GM23338 (cell line): ENCODE data around the gene PLAGL1. TPM values are rescaled to one million over a fixed set of nuclear protein-coding genes. Genes with fewer than 3 reads are reported as not detected.

Source experiments
- ATAC-seq: fragments of 200-7000 bp; cut with Tn5 transposase; 3 replicates; pipeline ENCODE4 v1.9.1; 2020
- DNase-seq: peaks from one replicate; pipeline ENCODE4 v3.0.0-alpha.2; 2015; ENCODE audit warnings: low spot score
- H2AFZ ChIP-seq: fragments of 200-600 bp; sonication (generic); 2 replicates; pipeline ENCODE4 v1.8.0; 2016; ENCODE audit warnings: antibody characterized with exemption, mild to moderate bottlenecking, moderate library complexity
- H3F3A ChIP-seq: fragments of 200-600 bp; sonication (generic); replicated peaks from 2 replicates; pipeline ENCODE4 v1.8.0; 2017; ENCODE audit warnings: antibody characterized with exemption, mixed run types, low read depth
- H3K27ac ChIP-seq: fragments of 200-600 bp; sonication (generic); 2 replicates; pipeline ENCODE4 v1.6.1; 2016; ENCODE audit warnings: low read depth
- H3K27me3 ChIP-seq: fragments of 200-600 bp; sonication (generic); 2 replicates; pipeline ENCODE4 v1.8.0; 2016; ENCODE audit warnings: mild to moderate bottlenecking, mixed run types, moderate library complexity; ENCODE audit not compliant: insufficient read depth
- H3K36me3 ChIP-seq: fragments of 200-600 bp; sonication (generic); 2 replicates; pipeline ENCODE4 v1.8.0; 2016; ENCODE audit warnings: mild to moderate bottlenecking; ENCODE audit not compliant: insufficient read depth
- H3K4me1 ChIP-seq: fragments of 200-600 bp; sonication (generic); 2 replicates; pipeline ENCODE4 v1.8.0; 2016; ENCODE audit warnings: mild to moderate bottlenecking, moderate library complexity; ENCODE audit not compliant: insufficient read depth
- H3K4me2 ChIP-seq: fragments of 200-600 bp; sonication (generic); 2 replicates; pipeline ENCODE4 v1.7.1; 2017; ENCODE audit warnings: mixed run types
- H3K4me3 ChIP-seq: fragments of 200-600 bp; sonication (generic); 2 replicates; pipeline ENCODE4 v1.6.1; 2016; ENCODE audit warnings: mixed run types
- H3K79me2 ChIP-seq: fragments of 200-600 bp; sonication (generic); replicated peaks from 2 replicates; pipeline ENCODE4 v1.8.0; 2017; ENCODE audit warnings: mild to moderate bottlenecking; ENCODE audit not compliant: insufficient read depth
- H3K9me2 ChIP-seq: fragments of 200-600 bp; sonication (generic); 2 replicates; pipeline ENCODE4 v1.8.0; 2017; ENCODE audit not compliant: insufficient read depth
- H4K20me1 ChIP-seq: fragments of 200-600 bp; sonication (generic); replicated peaks from 2 replicates; pipeline ENCODE4 v1.8.0; 2017; ENCODE audit warnings: mild to moderate bottlenecking; ENCODE audit not compliant: insufficient read depth
- H3K27ac Mint-ChIP-seq: 2 replicates; pipeline ENCODE4 v1.8.0; 2020; ENCODE audit warnings: inconsistent platforms, mild to moderate bottlenecking, moderate library complexity, mixed read lengths
- H3K27me3 Mint-ChIP-seq: 3 replicates; pipeline ENCODE4 v1.8.0; 2022; ENCODE audit warnings: low read depth, mild to moderate bottlenecking, moderate library complexity, mixed read lengths, inconsistent platforms; ENCODE audit not compliant: insufficient read depth, poor library complexity
- H3K36me3 Mint-ChIP-seq: 3 replicates; pipeline ENCODE4 v1.8.0; 2021; ENCODE audit warnings: low read depth, mild to moderate bottlenecking, inconsistent platforms, moderate library complexity, mixed read lengths
- H3K4me1 Mint-ChIP-seq: 3 replicates; pipeline ENCODE4 v1.8.0; 2020; ENCODE audit warnings: mild to moderate bottlenecking, inconsistent platforms, mixed read lengths
- H3K4me3 Mint-ChIP-seq: 3 replicates; pipeline ENCODE4 v1.8.0; 2021; ENCODE audit warnings: moderate library complexity, mild to moderate bottlenecking, inconsistent platforms, mixed read lengths
- H3K9me3 Mint-ChIP-seq: 3 replicates; pipeline ENCODE4 v1.8.0; 2020; ENCODE audit warnings: moderate library complexity, mild to moderate bottlenecking, inconsistent platforms, mixed read lengths
- CREB1 ChIP-seq: fragments of 250-450 bp; sonication (Bioruptor Pico); IDR thresholded peaks from 2 replicates; pipeline ENCODE4 v1.5.0; 2020; ENCODE audit warnings: low read depth, mild to moderate bottlenecking, moderate library complexity
- EZH2 ChIP-seq: fragments of 200-600 bp; sonication (generic); IDR thresholded peaks from one replicate; pipeline ENCODE4 v1.8.0; 2017; ENCODE audit warnings: antibody characterized with exemption, mild to moderate bottlenecking, low read depth; ENCODE audit not compliant: unreplicated experiment
- EZH2phosphoT487 ChIP-seq: fragments of 200-600 bp; sonication (generic); IDR thresholded peaks from one replicate; pipeline ENCODE4 v1.8.1; 2018; ENCODE audit warnings: antibody characterized with exemption; ENCODE audit not compliant: unreplicated experiment
- JUNB ChIP-seq: IDR thresholded peaks from one replicate; pipeline ENCODE4 v1.6.1; 2016; ENCODE audit warnings: antibody characterized with exemption; ENCODE audit not compliant: unreplicated experiment
- POLR2AphosphoS5 ChIP-seq: IDR thresholded peaks from 2 replicates; pipeline ENCODE4 v1.6.1; 2016; ENCODE audit warnings: antibody characterized with exemption, low read depth
- STAT1 ChIP-seq: IDR thresholded peaks from one replicate; pipeline ENCODE4 v1.6.1; 2016; ENCODE audit warnings: antibody characterized with exemption; ENCODE audit not compliant: unreplicated experiment
- ZNF331 ChIP-seq: fragments of 250-450 bp; sonication (Bioruptor Pico); IDR thresholded peaks from 2 replicates; pipeline ENCODE4 v1.5.0; 2020; ENCODE audit warnings: low read depth, mild to moderate bottlenecking, moderate library complexity
- polyA plus RNA-seq: library from polyadenylated mRNA; unstranded; fragments of >200 nt; fragmentation: Nextera tagmentation; extraction: Ambion mirVana; gene quantifications from 2 replicates; pipeline ENCODE4 v1.2.1, GENCODE V29; 2016
- total RNA-seq: library from RNA; depleted of rRNA; stranded (reverse); fragments of >200 nt; shearing (Covaris generic); gene quantifications from 2 replicates; pipeline ENCODE4 v1.2.3, GENCODE V29; 2014
- TF ChIP-seq, protein P1 (sequence below): fragments of 250-450 bp; sonication (Bioruptor Pico); IDR thresholded peaks from 2 replicates; pipeline ENCODE4 v1.5.0; 2020; ENCODE audit warnings: mild to moderate bottlenecking, moderate library complexity
- TF ChIP-seq, protein P2 (sequence below): IDR thresholded peaks from 2 replicates; pipeline ENCODE4 v1.6.1; 2016; ENCODE audit warnings: antibody characterized with exemption

The PLAGL1 gene
- total and polyA plus RNA-seq, 2 experiments from 2014 or later = 0.90 to 1.7 TPM

- Mint-ChIP-seq H3K27ac (no peak overlapping the region), H3K4me1 (peaks cover 14% of the 10 kb centered on the region), H3K4me3 (no peak overlapping the region), H3K27me3 (peaks cover 7% of the 10 kb centered on the region), H3K9me3 (peaks cover 6% of the 10 kb centered on the region), H3K36me3 (peaks cover 7% of the 10 kb centered on the region; the same call in 2 of the 3 replicates)
- H3K27me3 ChIP-seq = peaks cover 82% of the 10 kb centered on the region
- ATAC-seq (no peak), DNase-seq (no peak)
- 0 out of 2 replicates have a peak, but pooled peaks cover 3% of the 10 kb centered on the region for H3K9me2 ChIP-seq
- no peak overlapping the region for H3K4me3 ChIP-seq
- no peak overlapping the region for H2AFZ ChIP-seq
- peaks cover 20% of the 10 kb centered on the region for H3K4me1 ChIP-seq
- TF ChIP-seq EZH2phosphoT487 (no peak), EZH2 (no peak), ZNF331 (CRISPR knock-in tag) (no peak), CREB1 (no peak), STAT1 (no peak), POLR2AphosphoS5 (no peak), JUNB (no peak)
- TF ChIP-seq, protein P1, sequence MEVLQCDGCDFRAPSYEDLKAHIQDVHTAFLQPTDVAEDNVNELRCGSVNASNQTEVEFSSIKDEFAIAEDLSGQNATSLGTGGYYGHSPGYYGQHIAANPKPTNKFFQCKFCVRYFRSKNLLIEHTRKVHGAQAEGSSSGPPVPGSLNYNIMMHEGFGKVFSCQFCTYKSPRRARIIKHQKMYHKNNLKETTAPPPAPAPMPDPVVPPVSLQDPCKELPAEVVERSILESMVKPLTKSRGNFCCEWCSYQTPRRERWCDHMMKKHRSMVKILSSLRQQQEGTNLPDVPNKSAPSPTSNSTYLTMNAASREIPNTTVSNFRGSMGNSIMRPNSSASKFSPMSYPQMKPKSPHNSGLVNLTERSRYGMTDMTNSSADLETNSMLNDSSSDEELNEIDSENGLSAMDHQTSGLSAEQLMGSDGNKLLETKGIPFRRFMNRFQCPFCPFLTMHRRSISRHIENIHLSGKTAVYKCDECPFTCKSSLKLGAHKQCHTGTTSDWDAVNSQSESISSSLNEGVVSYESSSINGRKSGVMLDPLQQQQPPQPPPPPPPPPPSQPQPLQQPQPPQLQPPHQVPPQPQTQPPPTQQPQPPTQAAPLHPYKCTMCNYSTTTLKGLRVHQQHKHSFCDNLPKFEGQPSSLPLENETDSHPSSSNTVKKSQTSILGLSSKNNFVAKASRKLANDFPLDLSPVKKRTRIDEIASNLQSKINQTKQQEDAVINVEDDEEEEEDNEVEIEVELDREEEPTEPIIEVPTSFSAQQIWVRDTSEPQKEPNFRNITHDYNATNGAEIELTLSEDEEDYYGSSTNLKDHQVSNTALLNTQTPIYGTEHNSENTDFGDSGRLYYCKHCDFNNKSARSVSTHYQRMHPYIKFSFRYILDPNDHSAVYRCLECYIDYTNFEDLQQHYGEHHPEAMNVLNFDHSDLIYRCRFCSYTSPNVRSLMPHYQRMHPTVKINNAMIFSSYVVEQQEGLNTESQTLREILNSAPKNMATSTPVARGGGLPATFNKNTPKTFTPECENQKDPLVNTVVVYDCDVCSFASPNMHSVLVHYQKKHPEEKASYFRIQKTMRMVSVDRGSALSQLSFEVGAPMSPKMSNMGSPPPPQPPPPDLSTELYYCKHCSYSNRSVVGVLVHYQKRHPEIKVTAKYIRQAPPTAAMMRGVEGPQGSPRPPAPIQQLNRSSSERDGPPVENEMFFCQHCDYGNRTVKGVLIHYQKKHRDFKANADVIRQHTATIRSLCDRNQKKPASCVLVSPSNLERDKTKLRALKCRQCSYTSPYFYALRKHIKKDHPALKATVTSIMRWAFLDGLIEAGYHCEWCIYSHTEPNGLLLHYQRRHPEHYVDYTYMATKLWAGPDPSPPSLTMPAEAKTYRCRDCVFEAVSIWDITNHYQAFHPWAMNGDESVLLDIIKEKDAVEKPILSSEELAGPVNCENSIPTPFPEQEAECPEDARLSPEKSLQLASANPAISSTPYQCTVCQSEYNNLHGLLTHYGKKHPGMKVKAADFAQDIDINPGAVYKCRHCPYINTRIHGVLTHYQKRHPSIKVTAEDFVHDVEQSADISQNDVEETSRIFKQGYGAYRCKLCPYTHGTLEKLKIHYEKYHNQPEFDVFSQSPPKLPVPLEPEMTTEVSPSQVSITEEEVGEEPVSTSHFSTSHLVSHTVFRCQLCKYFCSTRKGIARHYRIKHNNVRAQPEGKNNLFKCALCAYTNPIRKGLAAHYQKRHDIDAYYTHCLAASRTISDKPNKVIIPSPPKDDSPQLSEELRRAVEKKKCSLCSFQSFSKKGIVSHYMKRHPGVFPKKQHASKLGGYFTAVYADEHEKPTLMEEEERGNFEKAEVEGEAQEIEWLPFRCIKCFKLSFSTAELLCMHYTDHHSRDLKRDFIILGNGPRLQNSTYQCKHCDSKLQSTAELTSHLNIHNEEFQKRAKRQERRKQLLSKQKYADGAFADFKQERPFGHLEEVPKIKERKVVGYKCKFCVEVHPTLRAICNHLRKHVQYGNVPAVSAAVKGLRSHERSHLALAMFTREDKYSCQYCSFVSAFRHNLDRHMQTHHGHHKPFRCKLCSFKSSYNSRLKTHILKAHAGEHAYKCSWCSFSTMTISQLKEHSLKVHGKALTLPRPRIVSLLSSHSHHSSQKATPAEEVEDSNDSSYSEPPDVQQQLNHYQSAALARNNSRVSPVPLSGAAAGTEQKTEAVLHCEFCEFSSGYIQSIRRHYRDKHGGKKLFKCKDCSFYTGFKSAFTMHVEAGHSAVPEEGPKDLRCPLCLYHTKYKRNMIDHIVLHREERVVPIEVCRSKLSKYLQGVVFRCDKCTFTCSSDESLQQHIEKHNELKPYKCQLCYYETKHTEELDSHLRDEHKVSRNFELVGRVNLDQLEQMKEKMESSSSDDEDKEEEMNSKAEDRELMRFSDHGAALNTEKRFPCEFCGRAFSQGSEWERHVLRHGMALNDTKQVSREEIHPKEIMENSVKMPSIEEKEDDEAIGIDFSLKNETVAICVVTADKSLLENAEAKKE (CRISPR knock-in tag) = no peak
- TF ChIP-seq, protein P2, sequence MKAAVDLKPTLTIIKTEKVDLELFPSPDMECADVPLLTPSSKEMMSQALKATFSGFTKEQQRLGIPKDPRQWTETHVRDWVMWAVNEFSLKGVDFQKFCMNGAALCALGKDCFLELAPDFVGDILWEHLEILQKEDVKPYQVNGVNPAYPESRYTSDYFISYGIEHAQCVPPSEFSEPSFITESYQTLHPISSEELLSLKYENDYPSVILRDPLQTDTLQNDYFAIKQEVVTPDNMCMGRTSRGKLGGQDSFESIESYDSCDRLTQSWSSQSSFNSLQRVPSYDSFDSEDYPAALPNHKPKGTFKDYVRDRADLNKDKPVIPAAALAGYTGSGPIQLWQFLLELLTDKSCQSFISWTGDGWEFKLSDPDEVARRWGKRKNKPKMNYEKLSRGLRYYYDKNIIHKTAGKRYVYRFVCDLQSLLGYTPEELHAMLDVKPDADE = no peak
- H3K4me2 ChIP-seq = no peak overlapping the region
- H4K20me1 ChIP-seq = no peaks in the 10 kb centered on the region
- no peaks in the 10 kb centered on the region for H3K79me2 ChIP-seq
- no peak overlapping the region for H3K27ac ChIP-seq
- H3F3A ChIP-seq = no peaks in the 10 kb centered on the region; the same call in 1 of the 2 replicates
- no peaks in the 10 kb centered on the region for H3K36me3 ChIP-seq
These were observed 55.8 kb downstream of the PLAGL1 start for GRCh38 chr6:143952060-143952778.
